Dendritic cell treated with granulocyte-macrophage colony-stimulating factor and Interleukin-4, amounts not matched to agents 40 ng/mL and 50 ng/mL, for 4 days (primary cell): ENCODE measurements around the gene OR4A5.
"Not testable (repeated sequence)": the region's sequence is repeated elsewhere in the genome, so short reads cannot be mapped to it uniquely, and the experiment has no call there.

ENCODE experiments used
- H3K27ac Mint-ChIP-seq: one replicate; pipeline ENCODE4 v1.8.0; 2022; ENCODE audit warnings: mild to moderate bottlenecking, mixed read lengths
- H3K27me3 Mint-ChIP-seq: one replicate; pipeline ENCODE4 v1.8.0; 2022; ENCODE audit warnings: mild to moderate bottlenecking, mixed read lengths
- H3K36me3 Mint-ChIP-seq: one replicate; pipeline ENCODE4 v1.8.0; 2022; ENCODE audit warnings: low read depth, mixed read lengths
- H3K4me1 Mint-ChIP-seq: one replicate; pipeline ENCODE4 v1.8.0; 2022; ENCODE audit warnings: low read depth, mixed read lengths
- H3K4me3 Mint-ChIP-seq: one replicate; pipeline ENCODE4 v1.8.0; 2022; ENCODE audit warnings: mild to moderate bottlenecking, moderate library complexity, mixed read lengths
- H3K9me3 Mint-ChIP-seq: one replicate; pipeline ENCODE4 v1.8.0; 2022; ENCODE audit warnings: mixed read lengths
- intact Hi-C: fragments of 100-400 bp; cut with micrococcal nuclease; formaldehyde crosslinking; loops from one replicate; pipeline ENCODE4 v1.15.0; 2022

The OR4A5 gene, protein sequence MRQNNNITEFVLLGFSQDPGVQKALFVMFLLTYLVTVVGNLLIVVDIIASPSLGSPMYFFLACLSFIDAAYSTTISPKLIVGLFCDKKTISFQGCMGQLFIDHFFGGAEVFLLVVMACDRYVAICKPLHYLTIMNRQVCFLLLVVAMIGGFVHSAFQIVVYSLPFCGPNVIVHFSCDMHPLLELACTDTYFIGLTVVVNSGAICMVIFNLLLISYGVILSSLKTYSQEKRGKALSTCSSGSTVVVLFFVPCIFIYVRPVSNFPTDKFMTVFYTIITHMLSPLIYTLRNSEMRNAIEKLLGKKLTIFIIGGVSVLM

DNA sequence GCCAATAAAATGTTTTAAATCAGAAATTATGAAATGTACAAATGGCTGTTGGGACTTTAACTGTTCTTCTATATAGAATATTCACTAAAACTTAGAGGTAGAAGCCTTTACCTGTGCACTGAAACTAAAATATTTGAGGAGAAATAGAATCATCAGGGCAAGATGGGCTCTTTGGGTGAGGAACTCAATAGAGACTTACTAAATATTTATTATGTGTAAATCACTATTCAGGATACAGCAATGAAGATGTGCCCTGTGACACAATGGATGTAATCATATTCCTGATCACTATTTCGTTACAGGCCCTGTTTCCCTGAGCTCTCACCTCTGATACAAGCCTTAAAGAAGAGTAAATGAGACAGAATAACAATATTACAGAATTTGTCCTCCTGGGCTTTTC, at the start of gene OR4A5:
TSS of gene OR4A5 (plus strand) at position 301 of the 400 bp plus-strand sequence. CDS start at position 354, 53 bp downstream.
- H3K27me3 Mint-ChIP-seq, intact Hi-C loops, H3K36me3 Mint-ChIP-seq, H3K4me1 Mint-ChIP-seq, H3K4me3 Mint-ChIP-seq, H3K27ac Mint-ChIP-seq: not testable (repeated sequence)
- peaks cover 66% of the 10 kb centered on the region for H3K9me3 Mint-ChIP-seq

DNA sequence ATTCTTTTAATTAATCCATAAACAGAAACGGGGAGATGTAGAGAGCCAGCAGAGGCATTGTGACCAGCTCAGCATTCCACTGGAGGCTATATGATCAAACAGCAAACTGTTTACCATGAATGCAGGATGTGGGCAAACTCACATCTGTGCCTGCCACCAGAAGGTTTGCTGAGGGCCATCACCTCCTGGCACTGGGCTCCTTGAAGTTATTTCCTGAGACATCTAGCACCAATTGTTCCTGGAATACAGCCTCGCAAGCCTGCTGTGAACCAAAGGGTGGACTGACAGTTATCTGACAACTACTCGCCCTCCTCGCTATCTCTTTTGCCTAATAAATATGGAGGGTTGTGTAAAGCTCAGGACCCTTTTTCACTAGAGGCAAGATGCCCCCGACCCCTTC, 13.5 kb downstream of the OR4A5 start:
- H3K9me3 Mint-ChIP-seq: peaks cover 22% of the 10 kb centered on the region
- intact Hi-C loops, H3K27ac Mint-ChIP-seq, H3K27me3 Mint-ChIP-seq, H3K4me3 Mint-ChIP-seq, H3K36me3 Mint-ChIP-seq, H3K4me1 Mint-ChIP-seq: not testable (repeated sequence)
